ENCODE results near the gene DCTN1.

DNA sequence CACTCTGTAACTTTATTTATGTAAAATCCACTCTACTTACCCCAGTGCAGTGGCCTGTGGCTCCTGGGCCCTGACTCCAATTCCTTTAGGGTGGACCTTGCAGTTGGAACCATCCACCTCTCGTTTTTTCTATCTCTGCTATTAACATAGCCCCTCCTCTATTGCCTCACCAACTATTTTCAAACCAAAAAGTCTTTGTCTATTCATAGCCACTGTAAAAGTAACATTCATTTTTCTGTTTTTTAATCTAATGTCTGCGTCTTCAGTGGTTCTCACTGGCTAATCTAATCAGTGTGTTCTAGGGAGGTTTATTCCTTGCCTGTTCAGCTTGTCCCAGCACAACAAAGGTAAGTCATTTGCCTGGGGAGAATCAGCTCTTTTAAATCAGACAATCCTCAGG is 36.8 kb downstream of the DCTN1 start, which contains the start of gene SLC4A5:
- TF ChIP-seq FOXA1 (IDR thresholded peaks at IDR 0.05) (no peak), BHLHE40 (IDR thresholded peaks at IDR 0.05; ENCODE audit: borderline replicate concordance) (no peak), CTBP1 (IDR thresholded peaks at IDR 0.05; ENCODE audit: borderline replicate concordance) (no peak), NFRKB (IDR thresholded peaks at IDR 0.05) (no peak), FOXM1 (IDR thresholded peaks at IDR 0.05; ENCODE audit: borderline replicate concordance) (no peak), SP1 (IDR thresholded peaks at IDR 0.05) (no peak), TARDBP (IDR thresholded peaks at IDR 0.05) (no peak), LEF1 (IDR thresholded peaks at IDR 0.05; ENCODE audit: borderline replicate concordance) (no peak), FOXK2 (IDR thresholded peaks at IDR 0.05) (no peak), ZNF384 (IDR thresholded peaks at IDR 0.05) (no peak), ARNT (IDR thresholded peaks at IDR 0.05) (no peak), SUZ12 (IDR thresholded peaks at IDR 0.05) (no peak)
